Motor neuron (in vitro differentiated cells): Measurements from ENCODE around the gene ARFGAP3. TPM values are rescaled to one million over a fixed set of nuclear protein-coding genes. Genes with fewer than 3 reads are reported as not detected.

Experiments used
- ATAC-seq, 8 experiments: fragments of 200-7000 bp; cut with Tn5 transposase; replicated peaks in 6 of 8; 2 replicates each; pipeline ENCODE4 v1.8.0; 2021; ENCODE audit warnings: mild to moderate bottlenecking in 8 of 8, moderate library complexity in 8 of 8
- H3K27ac ChIP-seq, 2 donors: fragments of 250-450 bp; sonication (Bioruptor Pico); 2 replicates each; pipeline ENCODE4 v1.9.0; 2021; ENCODE audit warnings: antibody characterized with exemption in 2 of 2, mild to moderate bottlenecking in 2 of 2, moderate library complexity in 1 of 2
- H3K4me1 ChIP-seq, 2 donors: fragments of 250-450 bp; sonication (Bioruptor Pico); replicated peaks in 1 of 2; 2 replicates each; pipeline ENCODE4 v1.6.1; 2021; ENCODE audit warnings: antibody characterized with exemption in 2 of 2, mild to moderate bottlenecking in 2 of 2, moderate library complexity in 1 of 2
- H3K4me3 ChIP-seq, 5 donors: fragments of 250-450 bp; sonication (Bioruptor Pico); 2 replicates each; pipeline ENCODE4 v1.9.0; 2021; ENCODE audit warnings: antibody characterized with exemption in 5 of 5, mild to moderate bottlenecking in 5 of 5, moderate library complexity in 4 of 5
- WGBS, 10 experiments: fragments of 450-650 bp; shearing (Covaris generic); methylation state at CpG; one replicate each; pipeline ENCODE4 v1.0.0; 2022; 5-methylcytosine and 5-hydroxymethylcytosine counted together
- in situ Hi-C, 9 experiments: fragments of 400-800 bp; cut with MboI; loops; one replicate each; pipeline ENCODE4 v1.15.0; 2021; ENCODE audit warnings: low sequenced_read_pairs in 9 of 9, low pct_unique_long_range_greater_than_20kb in 2 of 9; ENCODE audit not compliant: unreplicated experiment in 9 of 9
- total RNA-seq, 8 experiments: library from RNA; unstranded; fragments of 300-600 nt; gene quantifications; 2 replicates each; pipeline versions ENCODE4 v1.2.3 to v1.2.4, GENCODE V29; 2022

Gene ARFGAP3
- total RNA-seq, 8 experiments from 2014 or later: 22.3 to 64.2 (median 39.2) TPM

GRCh38 chr22:42892156-42892555 is 35.1 kb upstream of the ARFGAP3 start:
- in situ Hi-C loops: no loop called here
- no peak for ATAC-seq
- no peak overlapping the region for H3K4me3 ChIP-seq
- H3K27ac ChIP-seq: no peak overlapping the region
- 67 to 100% (median 95%) methylated on average over 1 to 4 of the region's 9 CpGs; no CpG with 5 or more reads in 6 of the 10 experiments for WGBS, 10 experiments
- peaks cover 9 to 10% of the 10 kb centered on the region in 2 donors for H3K4me1 ChIP-seq

GRCh38 chr22:42891696-42892095 is 34.6 kb upstream of the ARFGAP3 start:
- in situ Hi-C loops: no loop called here
- no peak overlapping the region for H3K27ac ChIP-seq
- H3K4me1 ChIP-seq: peaks cover 9 to 10% of the 10 kb centered on the region in 2 donors
- ATAC-seq: no peak
- H3K4me3 ChIP-seq: no peak overlapping the region
- 90 to 100% (median 100%) methylated on average over 2 of the region's 3 CpGs; no CpG with 5 or more reads in 7 of the 10 experiments for WGBS, 10 experiments

GRCh38 chr22:42891008-42891407 is 33.9 kb upstream of the ARFGAP3 start:
- ATAC-seq: no peak
- 80 to 96% (median 95%) methylated on average over 1 to 8 of the region's 13 CpGs; no CpG with 5 or more reads in 5 of the 10 experiments for WGBS, 10 experiments
- Histone ChIP-seq H3K27ac (no peak overlapping the region), H3K4me1 (peaks cover 9 to 10% of the 10 kb centered on the region in 2 donors), H3K4me3 (no peak overlapping the region)
- in situ Hi-C loops: no loop called here

GRCh38 chr22:42889304-42889703 is 32.2 kb upstream of the ARFGAP3 start:
- WGBS, 10 experiments: 20 to 100% (median 70%) methylated on average over 1 to 2 of the region's 4 CpGs; no CpG with 5 or more reads in 6 of the 10 experiments
- in situ Hi-C loops: no loop called here
- Histone ChIP-seq H3K4me3 (no peak overlapping the region), H3K4me1 (peaks cover 0 to 2% of the 10 kb centered on the region in 2 donors), H3K27ac (no peak overlapping the region)
- peak in 4 of 8 experiments; percentile 12 to 43 (median 20) for ATAC-seq

GRCh38 chr22:42887523-42888507 is 30.7 kb upstream of the ARFGAP3 start:
- peaks cover 0 to 2% of the 10 kb centered on the region in 2 donors for H3K4me1 ChIP-seq
- no peak overlapping the region for H3K4me3 ChIP-seq
- WGBS, 10 experiments: 78 to 100% (median 96%) methylated on average over 1 to 7 of the region's 14 CpGs; no CpG with 5 or more reads in 3 of the 10 experiments
- no peak overlapping the region for H3K27ac ChIP-seq
- no peak for ATAC-seq
- in situ Hi-C loops: no loop called here

GRCh38 chr22:42887120-42887519 is 30.0 kb upstream of the ARFGAP3 start:
- 100% methylated on average over 1 to 6 of the region's 7 CpGs; no CpG with 5 or more reads in 6 of the 10 experiments for WGBS, 10 experiments
- H3K4me1 ChIP-seq: peaks cover 0 to 2% of the 10 kb centered on the region in 2 donors
- no peak overlapping the region for H3K27ac ChIP-seq
- no peak overlapping the region for H3K4me3 ChIP-seq
- ATAC-seq: no peak
- in situ Hi-C loops: no loop called here

- in situ Hi-C loops: no loop called here
- WGBS, 10 experiments: 20 to 65% methylated on average over 1 to 4 of the region's 9 CpGs; no CpG with 5 or more reads in 8 of the 10 experiments
- no peak overlapping the region for H3K4me3 ChIP-seq
- no peak overlapping the region for H3K27ac ChIP-seq
- peak in 3 of 8 experiments; percentile 65 to 90 (median 90) for ATAC-seq
- peaks cover 0 to 2% of the 10 kb centered on the region in 2 donors for H3K4me1 ChIP-seq
These were observed 28.4 kb upstream of the ARFGAP3 start for GRCh38 chr22:42885446-42885845.

GRCh38 chr22:42884616-42885375 is 27.7 kb upstream of the ARFGAP3 start:
- in situ Hi-C loops: no loop called here
- no peak for ATAC-seq

GRCh38 chr22:42883970-42884369 is 26.9 kb upstream of the ARFGAP3 start:
- Histone ChIP-seq H3K4me1 (no peaks in the 10 kb centered on the region), H3K27ac (no peak overlapping the region), H3K4me3 (no peak overlapping the region)
- WGBS, 10 experiments: 80 to 100% (median 100%) methylated on average over 1 to 2 of the region's 9 CpGs; no CpG with 5 or more reads in 7 of the 10 experiments
- ATAC-seq: no peak
- in situ Hi-C loops: no loop called here

More at GRCh38 chr22:42884616-42885375, 27.7 kb upstream of the ARFGAP3 start:
- 60 to 100% (median 80%) methylated on average over 1 to 4 of the region's 7 CpGs; no CpG with 5 or more reads in 3 of the 10 experiments for WGBS, 10 experiments
- Histone ChIP-seq H3K4me1 (peaks cover 0 to 2% of the 10 kb centered on the region in 2 donors), H3K27ac (no peak overlapping the region), H3K4me3 (no peak overlapping the region)

- Histone ChIP-seq H3K4me3 (no peak overlapping the region), H3K4me1 (no peaks in the 10 kb centered on the region), H3K27ac (no peak overlapping the region)
- in situ Hi-C loops: no loop called here
- ATAC-seq: peak in 1 of 8 experiments; percentile 15
- 78 to 95% (median 92%) methylated on average over 1 to 7 of the region's 8 CpGs; no CpG with 5 or more reads in 4 of the 10 experiments for WGBS, 10 experiments
These were observed 26.0 kb upstream of the ARFGAP3 start for GRCh38 chr22:42883121-42883520.

- WGBS, 10 experiments: 67 to 100% (median 78%) methylated on average over 1 to 4 of the region's 10 CpGs; no CpG with 5 or more reads in 2 of the 10 experiments
- Histone ChIP-seq H3K4me1 (no peaks in the 10 kb centered on the region), H3K4me3 (no peak overlapping the region), H3K27ac (no peak overlapping the region)
- in situ Hi-C loops: no loop called here
- peak in 4 of 8 experiments; percentile 19 to 38 (median 26) for ATAC-seq
These were observed 25.0 kb upstream of the ARFGAP3 start for GRCh38 chr22:42881982-42882656.

GRCh38 chr22:42881298-42881697 is 24.2 kb upstream of the ARFGAP3 start:
- Histone ChIP-seq H3K4me1 (no peaks in the 10 kb centered on the region), H3K4me3 (no peak overlapping the region), H3K27ac (no peak overlapping the region)
- in situ Hi-C loops: no loop called here
- ATAC-seq: no peak
- WGBS, 10 experiments: 80 to 100% (median 88%) methylated on average over 1 to 10 of the region's 12 CpGs; no CpG with 5 or more reads in 6 of the 10 experiments
